ENCODE measurements around the gene GTF2A1L. TPM values are rescaled to one million over a fixed set of nuclear protein-coding genes. Genes with fewer than 3 reads are reported as not detected.

GTF2A1L gene
- total and polyA plus RNA-seq, 2 experiments from 2014 or later: 0.13 to 0.76 TPM

GRCh38 chr2:48728840-48729239 lies 111.2 kb downstream of the GTF2A1L start:
- no peak for TF ChIP-seq EZH2 (IDR thresholded peaks at IDR 0.05; ENCODE audit: insufficient read depth, poor library complexity, severe bottlenecking)
- no peak for TF ChIP-seq EZH2phosphoT487 (IDR thresholded peaks at IDR 0.05; ENCODE audit: insufficient read depth, low read depth)
- H3K27me3 ChIP-seq (replicated peaks; ENCODE audit: insufficient read depth): no peaks in the 10 kb centered on the region
- in situ Hi-C loops (cut with MboI): no loop called here

More at GRCh38 chr2:48728840-48729239, 111.2 kb downstream of the GTF2A1L start:
- H4K20me1 ChIP-seq (ENCODE audit: insufficient read depth): no peaks in the 10 kb centered on the region
- no peaks in the 10 kb centered on the region for H3K9me2 ChIP-seq (ENCODE audit: insufficient read depth)
- H3K27ac ChIP-seq: no peak overlapping the region
- H3K79me2 ChIP-seq (ENCODE audit: insufficient read depth): no peaks in the 10 kb centered on the region
- no peaks in the 10 kb centered on the region for H3K9me3 ChIP-seq (ENCODE audit: low read depth)
- no peak overlapping the region for H3K4me3 ChIP-seq
- H3K9ac ChIP-seq: no peak overlapping the region
- no peak for DNase-seq
- H2AFZ ChIP-seq: no peak overlapping the region
- peaks cover 4% of the 10 kb centered on the region for H3K4me1 ChIP-seq (ENCODE audit: insufficient read depth)
- H3K4me2 ChIP-seq (ENCODE audit: unreplicated experiment): no peak overlapping the region
- peaks cover 6% of the 10 kb centered on the region; the same call in 1 of the 2 replicates for H3F3A ChIP-seq (ENCODE audit: insufficient read depth)
- H3K36me3 ChIP-seq (ENCODE audit: low read depth): no peaks in the 10 kb centered on the region

Small RNA genes within 50 kb of the gene (small RNA-seq; reads per million reads assigned to genes)
- gene TPT1P11 (ENCODE audit: low read depth, low replicate concordance): not detected

Other genes starting within 250 kb of the GTF2A1L start
- gene PPP1R21, start 177.1 kb upstream of the GTF2A1L start, total RNA-seq (2014; rRNA removed; shearing (Covaris generic)): 10.6 and 35.4 TPM in 2 replicates
- gene PPP1R21, start 177.1 kb upstream of the GTF2A1L start, polyA plus RNA-seq (2016; fragmentation: Nextera tagmentation; extraction: Ambion mirVana): 15.0 and 16.7 TPM in 2 replicates
- gene STON1, start 87.7 kb upstream of the GTF2A1L start, total RNA-seq (2014; rRNA removed; shearing (Covaris generic)): 4.9 and 5.6 TPM in 2 replicates
- 3.0 TPM in 2 replicates for gene STON1, start 87.7 kb upstream of the GTF2A1L start, polyA plus RNA-seq (2016; fragmentation: Nextera tagmentation; extraction: Ambion mirVana)
- not detected in 2 replicates for gene LHCGR, start 137.9 kb downstream of the GTF2A1L start, total RNA-seq (2014; rRNA removed; shearing (Covaris generic))
- gene LHCGR, start 137.9 kb downstream of the GTF2A1L start, polyA plus RNA-seq (2016; fragmentation: Nextera tagmentation; extraction: Ambion mirVana): not detected in 2 replicates

Measured in GM23248 (cell line).